GM13977 (cell line): Measurements from ENCODE around the gene NSRP1.
"Not testable (repeated sequence)": the region's sequence is repeated elsewhere in the genome, so short reads cannot be mapped to it uniquely, and the experiment has no call there.

ENCODE experiments used
- DNase-seq: peaks from one replicate; pipeline ENCODE4 v3.0.0; 2012; ENCODE audit warnings: low spot score
- CTCF ChIP-seq: IDR thresholded peaks from 2 replicates; pipeline ENCODE4 v1.5.1; 2012; ENCODE audit warnings: mild to moderate bottlenecking, control low read depth; ENCODE audit not compliant: insufficient read depth; ENCODE audit errors: extremely low read depth, missing control alignments
- in situ Hi-C: fragments of 300-500 bp; cut with MboI; formaldehyde crosslinking; loops from one replicate; pipeline ENCODE4 v1.12.0; 2022; ENCODE audit warnings: low sequenced_read_pairs, low pct_unique_long_range_greater_than_20kb, mixed read lengths, inconsistent platforms; ENCODE audit not compliant: unreplicated experiment

NSRP1 gene

GRCh38 chr17:30228011-30228410 lies 111.4 kb downstream of the NSRP1 start:
- in situ Hi-C loops, result no loop called here
- TF ChIP-seq CTCF, result no peak

GRCh38 chr17:30229012-30229411 lies 112.4 kb downstream of the NSRP1 start:
- in situ Hi-C loops, result no loop called here
- no peak for TF ChIP-seq CTCF

More at GRCh38 chr17:30228011-30228410, 111.4 kb downstream of the NSRP1 start:
- no peak for DNase-seq

GRCh38 chr17:30230009-30230408 lies 113.4 kb downstream of the NSRP1 start:
- in situ Hi-C loops, DNase-seq: not testable (repeated sequence)

More at GRCh38 chr17:30229012-30229411, 112.4 kb downstream of the NSRP1 start:
- no peak for DNase-seq

GRCh38 chr17:30230596-30231125 lies 114.0 kb downstream of the NSRP1 start:
- DNase-seq, result no peak
- in situ Hi-C loops, result no loop called here
- no peak for TF ChIP-seq CTCF

- DNase-seq, result no peak
- in situ Hi-C loops, result no loop called here
- no peak for TF ChIP-seq CTCF
Measured at GRCh38 chr17:30232015-30232823, 115.6 kb downstream of the NSRP1 start.

GRCh38 chr17:30232824-30233427 lies 116.3 kb downstream of the NSRP1 start:
- in situ Hi-C loops, result no loop called here
- DNase-seq, result no peak
- no peak for TF ChIP-seq CTCF

GRCh38 chr17:30234296-30234695 lies 117.7 kb downstream of the NSRP1 start:
- in situ Hi-C loops, result no loop called here
- no peak for TF ChIP-seq CTCF
- no peak for DNase-seq
